Body of pancreas (tissue), 4 donors: ENCODE data around the gene SDE2. TPM values are rescaled to one million over a fixed set of nuclear protein-coding genes. Genes with fewer than 3 reads are reported as not detected.

Experiments used
- ATAC-seq: fragments of 150-250 bp; one replicate; pipeline ENCODE4 v1.9.1; 2016
- DNase-seq, 4 donors: peaks; one replicate each; pipeline ENCODE4 v3.0.0-alpha.2; 2019
- H3K27ac ChIP-seq, 4 donors: fragments of 200-600 bp; sonication (generic); 1 replicate in 3 of 4; 2 replicates in 1 of 4; pipeline versions ENCODE4 v1.5.1 to v1.6.1; 2016 to 2019; ENCODE audit warnings: mild to moderate bottlenecking in 1 of 4, mixed read lengths in 1 of 4, moderate library complexity in 1 of 4
- H3K27me3 ChIP-seq, 2 donors: fragments of 200-600 bp; sonication (generic); one replicate each; pipeline ENCODE4 v1.6.0; 2016; ENCODE audit warnings: mild to moderate bottlenecking in 1 of 2
- H3K36me3 ChIP-seq, 2 donors: fragments of 200-600 bp; sonication (generic); replicated peaks in 1 of 2; 2 replicates each; pipeline ENCODE4 v1.5.1; 2016; ENCODE audit warnings: low read depth in 2 of 2; ENCODE audit not compliant: insufficient read depth in 1 of 2
- H3K4me1 ChIP-seq: fragments of 200-600 bp; sonication (generic); one replicate; pipeline ENCODE4 v1.6.0; 2016
- H3K4me3 ChIP-seq, 2 donors: fragments of 200-600 bp; sonication (generic); 1 replicate in 1 of 2; 2 replicates in 1 of 2; pipeline ENCODE4 v1.5.1; 2016 to 2019
- H3K9me3 ChIP-seq, 3 donors: fragments of 200-600 bp; sonication (generic); 1 replicate in 2 of 3; 2 replicates in 1 of 3; pipeline ENCODE4 v1.5.1; 2016
- CTCF ChIP-seq, 7 experiments: fragments of 450-650 bp in 4 of 7; fragments of 200-600 bp in 3 of 7; sonication (generic) in 3 of 7; IDR thresholded peaks; one replicate each; pipeline ENCODE4 v1.5.1; 2016 to 2019; ENCODE audit warnings: antibody characterized with exemption in 7 of 7
- POLR2A ChIP-seq, 3 donors: fragments of 450-650 bp; IDR thresholded peaks; one replicate each; pipeline ENCODE4 v1.6.1; 2016; ENCODE audit warnings: antibody characterized with exemption in 3 of 3, mild to moderate bottlenecking in 2 of 3
- WGBS, 2 donors: methylation state at CpG; one replicate each; pipeline ENCODE4 v1.1.5; 2017; 5-methylcytosine and 5-hydroxymethylcytosine counted together
- intact Hi-C: fragments of 100-400 bp; cut with DNase I; formaldehyde crosslinking; loops from one replicate; pipeline ENCODE4 v1.15.1; 2023
- total RNA-seq, 2 donors: library from RNA; depleted of rRNA; stranded (reverse); fragments of >200 nt; gene quantifications; one replicate each; pipeline ENCODE4 v1.1.0, GENCODE V29; 2016

The SDE2 gene
- total RNA-seq, 2 donors from 2014 or later = 11.9 to 13.7 TPM

- no peak overlapping the region for H3K27ac ChIP-seq
- ATAC-seq (peak; percentile 89), DNase-seq (peak; percentile 66 to 83 (median 71))
- peaks cover 7% of the 10 kb centered on the region for H3K4me1 ChIP-seq
- no peaks in the 10 kb centered on the region for H3K27me3 ChIP-seq
- WGBS, 2 donors = 20 to 21% methylated on average over 18 to 21 of the region's 21 CpGs
- H3K4me3 ChIP-seq = no peak overlapping the region
- no peaks in the 10 kb centered on the region for H3K9me3 ChIP-seq
- H3K36me3 ChIP-seq = no peaks in the 10 kb centered on the region
- TF ChIP-seq POLR2A (IDR thresholded peaks at IDR 0.05) (no peak), CTCF (IDR thresholded peaks at IDR 0.05) (peak; percentile 63 to 76 (median 64))
- intact Hi-C loops = no loop called here
Observed at GRCh38 chr1:225962440-225962975, 36.6 kb downstream of the SDE2 start.

GRCh38 chr1:225961659-225962439 is 37.3 kb downstream of the SDE2 start:
- Histone ChIP-seq H3K36me3 (no peaks in the 10 kb centered on the region), H3K4me1 (peaks cover 7% of the 10 kb centered on the region), H3K27ac (no peak overlapping the region), H3K27me3 (no peaks in the 10 kb centered on the region), H3K4me3 (no peak overlapping the region), H3K9me3 (no peaks in the 10 kb centered on the region)
- no peak for DNase-seq
- TF ChIP-seq CTCF (IDR thresholded peaks at IDR 0.05) = no peak
- TF ChIP-seq POLR2A (IDR thresholded peaks at IDR 0.05) = no peak
- WGBS, 2 donors = 54 to 56% methylated on average over 20 of the region's 20 CpGs
- intact Hi-C loops = no loop called here
- ATAC-seq = peak; percentile 21

- Histone ChIP-seq H3K27ac (no peak overlapping the region), H3K4me3 (no peak overlapping the region), H3K36me3 (no peaks in the 10 kb centered on the region), H3K27me3 (no peaks in the 10 kb centered on the region), H3K9me3 (no peaks in the 10 kb centered on the region), H3K4me1 (peaks cover 7% of the 10 kb centered on the region)
- no peak for TF ChIP-seq POLR2A (IDR thresholded peaks at IDR 0.05)
- TF ChIP-seq CTCF (IDR thresholded peaks at IDR 0.05) = no peak
- intact Hi-C loops = no loop called here
- WGBS, 2 donors = 50 to 68% methylated on average over 1 to 3 of the region's 3 CpGs
- no peak for ATAC-seq
- DNase-seq = no peak
Observed at GRCh38 chr1:225958041-225958440, 41.1 kb downstream of the SDE2 start.

GRCh38 chr1:225954753-225955152 is 44.4 kb downstream of the SDE2 start:
- intact Hi-C loops = no loop called here
- no peaks in the 10 kb centered on the region for H3K36me3 ChIP-seq
- H3K27ac ChIP-seq = no peak overlapping the region
- H3K9me3 ChIP-seq = no peaks in the 10 kb centered on the region
- TF ChIP-seq CTCF (IDR thresholded peaks at IDR 0.05) = no peak
- TF ChIP-seq POLR2A (IDR thresholded peaks at IDR 0.05) = no peak
- H3K4me3 ChIP-seq = no peak overlapping the region
- no peaks in the 10 kb centered on the region for H3K4me1 ChIP-seq
- ATAC-seq = no peak
- 50 to 85% methylated on average over 1 of the region's 1 CpG for WGBS, 2 donors
- no peak for DNase-seq
- H3K27me3 ChIP-seq = no peaks in the 10 kb centered on the region
